Germinal center (tissue), 1 donor: ENCODE data around the gene GJB1.
"Not testable (repeated sequence)": the region's sequence is repeated elsewhere in the genome, so short reads cannot be mapped to it uniquely, and the experiment has no call there.

Source experiments
- DNase-seq: peaks from one replicate; pipeline ENCODE4 v3.0.0; 2012; ENCODE audit warnings: mixed read lengths, low spot score

Gene GJB1

GRCh38 chrX:71256051-71256450 lies 33.0 kb downstream of the GJB1 start:
- DNase-seq = no peak

DNA sequence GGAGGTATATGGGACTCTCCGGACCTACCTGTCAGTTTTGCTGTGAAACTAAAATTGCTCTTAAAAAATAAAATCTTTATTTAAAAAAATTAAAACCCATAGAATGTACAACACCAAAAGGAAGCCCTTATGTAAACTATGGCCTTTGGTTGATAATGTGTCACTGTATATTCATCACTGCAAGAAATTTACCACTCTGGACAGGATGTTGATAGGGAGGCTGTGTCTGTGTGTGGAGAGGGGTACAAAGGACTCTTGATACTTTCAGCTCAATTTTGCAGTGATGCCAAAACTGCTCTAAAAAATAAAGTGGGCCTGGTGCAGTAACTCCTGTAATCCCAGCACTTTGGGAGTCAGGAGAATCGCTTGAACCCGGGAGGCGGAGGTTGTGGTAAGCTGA lies 33.8 kb downstream of the GJB1 start:
- DNase-seq = no peak

- not testable (repeated sequence) for DNase-seq
Measured at GRCh38 chrX:71268624-71269023, 45.6 kb downstream of the GJB1 start.

- DNase-seq = no peak
Measured at GRCh38 chrX:71269801-71270395, 46.9 kb downstream of the GJB1 start.

DNA sequence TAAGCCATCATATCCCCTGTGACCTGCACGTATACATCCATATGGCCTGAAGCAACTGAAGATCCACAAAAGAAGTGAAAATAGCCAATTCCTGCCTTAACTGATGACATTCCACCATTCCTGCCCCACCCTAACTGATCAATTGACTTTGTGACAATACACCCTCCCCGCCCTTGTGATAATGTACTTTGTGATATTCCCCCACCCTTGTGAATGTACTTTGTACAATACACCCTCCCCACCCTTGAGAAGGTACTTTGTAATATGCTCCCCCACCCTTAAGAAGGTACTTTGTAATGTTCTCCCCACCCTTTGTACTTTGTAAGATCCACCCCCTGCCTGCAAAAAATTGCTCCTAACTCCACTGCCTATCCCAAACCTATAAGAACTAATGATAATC lies 49.3 kb downstream of the GJB1 start:
- DNase-seq = not testable (repeated sequence)
